ENCODE measurements around the gene A1BG. TPM values are rescaled to one million over a fixed set of nuclear protein-coding genes. Genes with fewer than 3 reads are reported as not detected.
"Not testable (repeated sequence)": the region's sequence is repeated elsewhere in the genome, so short reads cannot be mapped to it uniquely, and the experiment has no call there.

Gene A1BG
- total and polyA plus RNA-seq, 2 of the 8 experiments (the other 6 are each of a cell fraction or from before 2014, with no cell fraction given) = 20.8 to 69.6 TPM

GRCh38 chr19:58376724-58377123, 23.4 kb upstream of the A1BG start:
- FAIRE-seq; H3K27me3 ChIP-seq (replicated peaks in 1 of 4; ENCODE audit: control insufficient read depth in 3 of 4, extremely low read depth in 1 of 4, insufficient read depth in 3 of 4, low read length in 3 of 4); H3K9ac ChIP-seq (replicated peaks in 1 of 4; ENCODE audit: extremely low read depth in 1 of 4, low read depth in 3 of 4, low read length in 3 of 4); H3K9me3 ChIP-seq (ENCODE audit: insufficient read depth in 2 of 2, low read depth in 1 of 2, low read length in 1 of 2); H2BK20ac ChIP-seq (ENCODE audit: low read length); H3K23me2 ChIP-seq (ENCODE audit: low read depth, low read length); H3K56ac ChIP-seq (replicated peaks; ENCODE audit: insufficient read length, low read depth, low read length); H3K36me3 ChIP-seq (ENCODE audit: control insufficient read depth in 2 of 4, insufficient read depth in 4 of 4, low read length in 3 of 4); H3K4ac ChIP-seq (replicated peaks; ENCODE audit: insufficient read length, low read depth, low read length); H3K27ac ChIP-seq (ENCODE audit: low read depth, low read length); H2BK12ac ChIP-seq (ENCODE audit: low read depth, low read length); H3K4me3 ChIP-seq (ENCODE audit: extremely low read depth in 1 of 4, insufficient read depth in 2 of 4, low read depth in 3 of 4, low read length in 4 of 4); H3K4me2 ChIP-seq (ENCODE audit: insufficient read depth in 1 of 2, low read depth in 2 of 2, low read length in 2 of 2); DNase-seq (ENCODE audit: low read depth in 1 of 2, low spot score in 2 of 2); CTCF ChIA-PET (ENCODE audit: partially characterized antibody); H2BK5ac ChIP-seq (ENCODE audit: low read depth, low read length); H4K5ac ChIP-seq (ENCODE audit: insufficient read length, low read depth, low read length); H4K91ac ChIP-seq (replicated peaks; ENCODE audit: insufficient read length, low read length); H3K18ac ChIP-seq (ENCODE audit: extremely low read depth, low read length); H2BK15ac ChIP-seq (ENCODE audit: low read length); H3K4me1 ChIP-seq (replicated peaks in 1 of 4; ENCODE audit: control insufficient read depth in 3 of 4, insufficient read depth in 4 of 4, low read length in 3 of 4); H3K14ac ChIP-seq (ENCODE audit: insufficient read length); H3K23ac ChIP-seq (ENCODE audit: insufficient read length); H2BK120ac ChIP-seq (replicated peaks; ENCODE audit: low read depth, low read length); H3K79me1 ChIP-seq (ENCODE audit: low read depth, low read length); H4K8ac ChIP-seq (ENCODE audit: extremely low read depth, insufficient read depth, low read length); H3K79me2 ChIP-seq (ENCODE audit: control insufficient read depth in 1 of 2, insufficient read depth in 2 of 2, low read length in 2 of 2); H2AFZ ChIP-seq (ENCODE audit: low read length); H4K20me1 ChIP-seq (replicated peaks in 1 of 2; ENCODE audit: control insufficient read depth in 1 of 2, insufficient read depth in 2 of 2, low read length in 2 of 2); H2AK5ac ChIP-seq (ENCODE audit: low read depth, low read length): not testable (repeated sequence)
- 69% methylated on average over 4 of the region's 7 CpGs; no CpG with 5 or more reads in 1 of the 2 experiments for WGBS, 2 experiments (ENCODE audit: extremely low coverage in 1 of 2, insufficient coverage in 1 of 2, insufficient read length in 1 of 2, insufficient replicate concordance in 2 of 2, low coverage in 1 of 2, low lambda C conversion rate in 2 of 2, missing lambda C conversion rate in 1 of 2)
- POLR2A ChIA-PET (ENCODE audit: partially characterized antibody) = interaction anchor here (1.5 to 8.5 kb wide), 4 partner anchors 11 to 50 kb away, joined by 3 to 94 read pairs (median 9); partner anchors contain the start of genes RNF225, RPS5, ZNF497 and ZSCAN22
